Activated T-cell treated with anti-CD3 and anti-CD28 coated beads, Interleukin-2, amount 50 U/mL, for 24 hours (primary cell): ENCODE measurements around the gene KRT9.
"Not testable (repeated sequence)": the region's sequence is repeated elsewhere in the genome, so short reads cannot be mapped to it uniquely, and the experiment has no call there.

Experiments
- DNase-seq: peaks from one replicate; pipeline ENCODE4 v3.0.0-alpha.2; 2020
- H3K27ac Mint-ChIP-seq: 2 replicates; pipeline ENCODE4 v1.8.0; 2020; ENCODE audit warnings: mild to moderate bottlenecking, mixed read lengths
- H3K27me3 Mint-ChIP-seq: 2 replicates; pipeline ENCODE4 v1.8.0; 2020; ENCODE audit warnings: mixed read lengths
- H3K36me3 Mint-ChIP-seq: 2 replicates; pipeline ENCODE4 v1.8.0; 2020; ENCODE audit warnings: low read depth, mixed read lengths
- H3K4me1 Mint-ChIP-seq: 2 replicates; pipeline ENCODE4 v1.8.0; 2020; ENCODE audit warnings: low read depth, mixed read lengths
- H3K4me3 Mint-ChIP-seq: 2 replicates; pipeline ENCODE4 v1.8.0; 2020; ENCODE audit warnings: mild to moderate bottlenecking, moderate library complexity, mixed read lengths
- H3K9me3 Mint-ChIP-seq: 2 replicates; pipeline ENCODE4 v1.8.0; 2020; ENCODE audit warnings: mixed read lengths

The KRT9 gene

GRCh38 chr17:41571561-41572434 is at the start of gene KRT9:
Gene KRT9 (minus strand): TSS chr17:41572059. CDS start chr17:41571992, 67 bp downstream.
- peaks cover 10% of the 10 kb centered on the region for H3K9me3 Mint-ChIP-seq

GRCh38 chr17:41621435-41621817 is 49.6 kb upstream of the KRT9 start:
- DNase-seq, H3K27me3 Mint-ChIP-seq, H3K4me1 Mint-ChIP-seq, H3K36me3 Mint-ChIP-seq, H3K4me3 Mint-ChIP-seq, H3K9me3 Mint-ChIP-seq, H3K27ac Mint-ChIP-seq: not testable (repeated sequence)

More at GRCh38 chr17:41571561-41572434, at the start of gene KRT9:
- Mint-ChIP-seq H3K27ac (no peak within 1 kb of the TSS), H3K27me3 (peaks cover 39% of the 10 kb centered on the region), H3K36me3 (no peaks in the 10 kb centered on the region), H3K4me3 (no peak within 1 kb of the TSS), H3K4me1 (peaks cover 8% of the 10 kb centered on the region)
- no peak for DNase-seq

- Mint-ChIP-seq H3K4me1 (no peaks in the 10 kb centered on the region), H3K36me3 (no peaks in the 10 kb centered on the region), H3K4me3 (no peak overlapping the region), H3K9me3 (no peaks in the 10 kb centered on the region), H3K27ac (no peak overlapping the region), H3K27me3 (no peaks in the 10 kb centered on the region)
- no peak for DNase-seq
Measured at GRCh38 chr17:41620583-41621434, 49.0 kb upstream of the KRT9 start.

- H3K4me1 Mint-ChIP-seq, H3K4me3 Mint-ChIP-seq, H3K27me3 Mint-ChIP-seq, H3K27ac Mint-ChIP-seq, DNase-seq, H3K9me3 Mint-ChIP-seq, H3K36me3 Mint-ChIP-seq: not testable (repeated sequence)
Measured at GRCh38 chr17:41619927-41620582, 48.2 kb upstream of the KRT9 start.

GRCh38 chr17:41619036-41619926 is 47.4 kb upstream of the KRT9 start:
- Mint-ChIP-seq H3K27ac (no peak overlapping the region), H3K9me3 (no peaks in the 10 kb centered on the region), H3K36me3 (no peaks in the 10 kb centered on the region), H3K4me1 (no peaks in the 10 kb centered on the region), H3K4me3 (no peak overlapping the region), H3K27me3 (peaks cover 7% of the 10 kb centered on the region)
- no peak for DNase-seq

GRCh38 chr17:41618341-41619035 is 46.6 kb upstream of the KRT9 start:
- no peak for DNase-seq
- Mint-ChIP-seq H3K4me3 (no peak overlapping the region), H3K9me3 (no peaks in the 10 kb centered on the region), H3K27me3 (peaks cover 7% of the 10 kb centered on the region), H3K36me3 (no peaks in the 10 kb centered on the region), H3K27ac (no peak overlapping the region), H3K4me1 (no peaks in the 10 kb centered on the region)

GRCh38 chr17:41617698-41618097 is 45.8 kb upstream of the KRT9 start:
- Mint-ChIP-seq H3K27ac (no peak overlapping the region), H3K27me3 (peaks cover 7% of the 10 kb centered on the region), H3K9me3 (no peaks in the 10 kb centered on the region), H3K4me3 (no peak overlapping the region), H3K36me3 (no peaks in the 10 kb centered on the region), H3K4me1 (no peaks in the 10 kb centered on the region)
- no peak for DNase-seq

GRCh38 chr17:41617136-41617535 is 45.3 kb upstream of the KRT9 start:
- H3K4me3 Mint-ChIP-seq, result no peak overlapping the region
- H3K36me3 Mint-ChIP-seq, result no peaks in the 10 kb centered on the region
- H3K27me3 Mint-ChIP-seq, result peaks cover 7% of the 10 kb centered on the region
- no peaks in the 10 kb centered on the region for H3K4me1 Mint-ChIP-seq
- no peaks in the 10 kb centered on the region for H3K9me3 Mint-ChIP-seq
- no peak for DNase-seq
- H3K27ac Mint-ChIP-seq, result no peak overlapping the region

GRCh38 chr17:41616486-41616885 is 44.6 kb upstream of the KRT9 start:
- DNase-seq, H3K4me1 Mint-ChIP-seq, H3K9me3 Mint-ChIP-seq, H3K27ac Mint-ChIP-seq, H3K4me3 Mint-ChIP-seq, H3K36me3 Mint-ChIP-seq, H3K27me3 Mint-ChIP-seq: not testable (repeated sequence)

GRCh38 chr17:41615454-41615853 is 43.6 kb upstream of the KRT9 start:
- Mint-ChIP-seq H3K36me3 (no peaks in the 10 kb centered on the region), H3K9me3 (no peaks in the 10 kb centered on the region), H3K27me3 (peaks cover 12% of the 10 kb centered on the region), H3K4me1 (no peaks in the 10 kb centered on the region), H3K4me3 (no peak overlapping the region), H3K27ac (no peak overlapping the region)
- no peak for DNase-seq

- DNase-seq, H3K4me3 Mint-ChIP-seq, H3K9me3 Mint-ChIP-seq, H3K36me3 Mint-ChIP-seq, H3K27ac Mint-ChIP-seq, H3K4me1 Mint-ChIP-seq: not testable (repeated sequence)
- H3K27me3 Mint-ChIP-seq, result peaks cover 18% of the 10 kb centered on the region
Measured at GRCh38 chr17:41614767-41615166, 42.9 kb upstream of the KRT9 start.

GRCh38 chr17:41614098-41614497 is 42.2 kb upstream of the KRT9 start:
- Mint-ChIP-seq H3K36me3 (no peaks in the 10 kb centered on the region), H3K4me3 (no peak overlapping the region), H3K9me3 (no peaks in the 10 kb centered on the region), H3K27ac (no peak overlapping the region), H3K27me3 (peaks cover 19% of the 10 kb centered on the region), H3K4me1 (no peaks in the 10 kb centered on the region)
- no peak for DNase-seq

- Mint-ChIP-seq H3K4me1 (no peaks in the 10 kb centered on the region), H3K27ac (no peak overlapping the region), H3K9me3 (no peaks in the 10 kb centered on the region)
Measured at GRCh38 chr17:41613277-41614082, 41.6 kb upstream of the KRT9 start.

More at GRCh38 chr17:41613277-41614082, 41.6 kb upstream of the KRT9 start:
- no peak overlapping the region for H3K4me3 Mint-ChIP-seq
- peaks cover 23% of the 10 kb centered on the region for H3K27me3 Mint-ChIP-seq
- DNase-seq, result no peak
- no peaks in the 10 kb centered on the region for H3K36me3 Mint-ChIP-seq
